ENCODE data around the gene PRKD2.

DNA sequence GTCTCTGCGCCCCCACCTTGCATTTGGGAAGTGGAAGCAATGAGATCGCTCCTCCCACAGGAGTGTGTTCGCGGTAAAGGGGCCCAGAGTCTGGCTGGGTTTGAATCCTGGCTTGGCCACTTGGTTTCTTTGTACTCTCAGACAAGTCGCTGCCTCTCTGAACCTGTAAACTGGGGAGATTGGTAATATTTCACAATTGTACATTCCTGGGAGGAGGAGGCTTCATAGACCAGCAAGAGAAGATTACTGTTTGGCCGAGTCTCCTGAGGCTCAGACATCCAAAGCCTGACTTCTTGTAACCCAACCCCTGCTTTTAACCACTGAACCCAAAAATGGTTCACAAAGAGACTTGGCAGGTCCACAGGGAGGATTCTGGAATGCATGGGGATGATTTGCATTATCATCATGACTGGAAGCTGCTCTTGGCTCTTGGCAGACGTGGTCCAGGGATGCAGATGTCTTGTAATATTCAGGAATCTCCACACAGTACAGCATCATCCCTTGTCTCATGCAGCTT is 43.0 kb upstream of the PRKD2 start:
- TF ChIP-seq POU2F2 (IDR thresholded peaks at IDR 0.05; ENCODE audit: low read depth, low read length) (no peak), POLR2A (IDR thresholded peaks at IDR 0.05; ENCODE audit: low read depth, low read length) (no peak), TAF1 (IDR thresholded peaks at IDR 0.05; ENCODE audit: low read depth, low read length) (no peak), POLR2AphosphoS5 (IDR thresholded peaks at IDR 0.05; ENCODE audit: low read depth, low read length) (no peak), PAX5 (IDR thresholded peaks at IDR 0.05; ENCODE audit: insufficient read depth, low read length, severe bottlenecking) (no peak)

Measured in GM12891 (cell line).